ENCODE data around the gene HSPBP1. TPM values are rescaled to one million over a fixed set of nuclear protein-coding genes. Genes with fewer than 3 reads are reported as not detected.
A peak's percentile ranks its signal among the peaks of the same experiment; 100 is the strongest.

Gene HSPBP1
- total and polyA plus RNA-seq, 9 of the 15 experiments (the other 6 are each of a cell fraction or from before 2014, with no cell fraction given): 0.83 to 81.3 (median 21.8) TPM

- TF ChIP-seq GTF3C2 (IDR thresholded peaks at IDR 0.05; ENCODE audit: borderline replicate concordance, extremely low read depth, insufficient read length): no peak
- peak; percentile 74; the same call in 1 of the 2 replicates for TF ChIP-seq GMEB1 (CRISPR knock-in tag; IDR thresholded peaks at IDR 0.05)
- peak; percentile 64; the same call in 1 of the 2 replicates for TF ChIP-seq NCOA6 (IDR thresholded peaks at IDR 0.05)
- TF ChIP-seq PRDM10 (IDR thresholded peaks at IDR 0.05; ENCODE audit: partially characterized antibody): peak; percentile 83
- TF ChIP-seq THRA (IDR thresholded peaks at IDR 0.05): no peak
- no peak for TF ChIP-seq HDAC6 (IDR thresholded peaks at IDR 0.05; ENCODE audit: low read depth, low read length)
- TF ChIP-seq PRMT5 (CRISPR knock-in tag; IDR thresholded peaks at IDR 0.05): no peak
- peak; percentile 88; the same call in 1 of the 2 replicates for TF ChIP-seq GABPB1 (CRISPR knock-in tag; IDR thresholded peaks at IDR 0.05)
- TF ChIP-seq RAD51 (IDR thresholded peaks at IDR 0.05; ENCODE audit: borderline replicate concordance, low read depth): peak; percentile 51; the same call in 1 of the 2 replicates
- no peak for TF ChIP-seq ZNF75A (CRISPR knock-in tag; IDR thresholded peaks at IDR 0.05)
- no peak for TF ChIP-seq SAFB2 (IDR thresholded peaks at IDR 0.05; ENCODE audit: borderline replicate concordance, low read depth, low read length, severe bottlenecking)
- peak; percentile 98 for TF ChIP-seq RNF2 (IDR thresholded peaks at IDR 0.05)
- no peak for TF ChIP-seq LARP7 (IDR thresholded peaks at IDR 0.05)
- peak; percentile 89 for TF ChIP-seq GTF2F1 (IDR thresholded peaks at IDR 0.05; ENCODE audit: low read depth, low read length)
- TF ChIP-seq CHD1 (IDR thresholded peaks at IDR 0.05; ENCODE audit: low read length): no peak
- TF ChIP-seq NR2C1 (IDR thresholded peaks at IDR 0.05): no peak; the same call in 1 of the 2 replicates
- peak; percentile 65 for TF ChIP-seq NR2C1 (tag; IDR thresholded peaks at IDR 0.05)
- TF ChIP-seq BRF1 (IDR thresholded peaks at IDR 0.05; ENCODE audit: borderline replicate concordance, extremely low read depth, insufficient read length): no peak
- TF ChIP-seq ZNF77 (CRISPR knock-in tag; IDR thresholded peaks at IDR 0.05): no peak
- peak; percentile 65; the same call in 1 of the 2 replicates for TF ChIP-seq HDAC8 (tag; IDR thresholded peaks at IDR 0.05)
These were observed 20.9 kb downstream of the HSPBP1 start, which contains the start of gene PPP6R1 (continued) for GRCh38 chr19:55258828-55259539.
